Panc1 (cell line): ENCODE measurements around the gene TOX3. TPM values are rescaled to one million over a fixed set of nuclear protein-coding genes. Genes with fewer than 3 reads are reported as not detected.

Experiments
- ATAC-seq: fragments of 200-7000 bp; cut with Tn5 transposase; 2 replicates; pipeline ENCODE4 v1.9.1; 2020; ENCODE audit warnings: mild to moderate bottlenecking, moderate library complexity
- BruUV-seq: library from RNA; stranded (reverse); fragments of 400-500 nt; replicated peaks from 2 replicates; lab custom pipeline; 2021; lab: Mats Ljungman, UMichigan
- CTCF ChIA-PET: fragments of 300-600 bp; sonication (Branson Sonifier 250); formaldehyde crosslinking; loops from one replicate; lab custom pipeline; 2022; ENCODE audit warnings: antibody characterized with exemption; lab: Charles Lee
- POLR2A ChIA-PET: fragments of 300-600 bp; sonication (Branson Sonifier 250); formaldehyde crosslinking; loops from one replicate; lab custom pipeline; 2022; ENCODE audit warnings: antibody characterized with exemption; lab: Charles Lee
- DNase-seq: peaks from one replicate; pipeline ENCODE4 v3.0.0-alpha.2; 2010; ENCODE audit warnings: low read depth, low spot score
- H3K27ac ChIP-seq: 2 replicates; pipeline ENCODE4 v1.5.1; 2011; ENCODE audit warnings: mild to moderate bottlenecking, low read length, inconsistent platforms
- H3K27me3 ChIP-seq: fragments of 200-500 bp; sonication (Bioruptor generic); 2 replicates; pipeline ENCODE4 v1.6.0; 2014; ENCODE audit warnings: low read length, inconsistent platforms; ENCODE audit not compliant: control insufficient read depth, insufficient read depth
- H3K36me3 ChIP-seq: fragments of 200-500 bp; sonication (Bioruptor generic); 2 replicates; pipeline ENCODE4 v1.5.1; 2014; ENCODE audit warnings: inconsistent platforms, mild to moderate bottlenecking, low read length, moderate library complexity; ENCODE audit not compliant: control insufficient read depth, insufficient read depth
- H3K4me1 ChIP-seq: 2 replicates; pipeline ENCODE4 v1.5.1; 2011; ENCODE audit warnings: inconsistent platforms, mild to moderate bottlenecking, low read length, moderate library complexity; ENCODE audit not compliant: control insufficient read depth, insufficient read depth
- H3K4me3 ChIP-seq, 2 experiments: 2 replicates each; pipeline ENCODE4 v1.5.1; 2011 to 2012; ENCODE audit warnings: low read depth in 2 of 2, low read length in 2 of 2, mild to moderate bottlenecking in 2 of 2, inconsistent platforms in 1 of 2, moderate library complexity in 1 of 2
- H3K9me3 ChIP-seq: fragments of 200-500 bp; sonication (Bioruptor generic); 2 replicates; pipeline ENCODE4 v1.5.1; 2014; ENCODE audit warnings: low read depth, mild to moderate bottlenecking, inconsistent platforms, low read length, moderate library complexity; ENCODE audit not compliant: control insufficient read depth, insufficient read depth
- POLR2AphosphoS5 ChIP-seq: IDR thresholded peaks from 2 replicates; pipeline ENCODE4 v1.6.1; 2012; ENCODE audit warnings: mild to moderate bottlenecking, low read depth, low read length, moderate library complexity
- SIN3A ChIP-seq: IDR thresholded peaks from 2 replicates; pipeline ENCODE4 v1.6.1; 2012; ENCODE audit warnings: low read depth, mild to moderate bottlenecking, low read length, moderate library complexity, borderline replicate concordance; ENCODE audit not compliant: insufficient read depth
- TCF7L2 ChIP-seq: IDR thresholded peaks from 2 replicates; pipeline ENCODE4 v1.6.1; 2011; ENCODE audit warnings: mild to moderate bottlenecking, low read depth, low read length, inconsistent platforms
- in situ Hi-C: cut with HindIII; loops from 2 replicates; pipeline ENCODE4 v1.10.0; 2016; ENCODE audit warnings: low sequenced_read_pairs, low pct_unique_long_range_greater_than_20kb
- intact Hi-C: fragments of 100-400 bp; cut with micrococcal nuclease; formaldehyde crosslinking; loops from one replicate; pipeline ENCODE4 v1.10.0; 2022; ENCODE audit not compliant: unreplicated experiment
- total RNA-seq: library from RNA; stranded (reverse); gene quantifications from one replicate; pipeline ENCODE4 v1.2.1, GENCODE V29; 2021; ENCODE audit not compliant: unreplicated experiment
- TF ChIP-seq, protein P1 (sequence below): fragments of 450-650 bp; IDR thresholded peaks from 2 replicates; pipeline ENCODE4 v1.5.1; 2017; ENCODE audit warnings: mild to moderate bottlenecking
- TF ChIP-seq, protein P2 (sequence below), 2 experiments: IDR thresholded peaks; 2 replicates each; pipeline ENCODE4 v1.6.1; 2011 to 2012; ENCODE audit warnings: low read depth in 2 of 2, control low read depth in 1 of 2, low read length in 1 of 2, mild to moderate bottlenecking in 1 of 2, moderate library complexity in 1 of 2; ENCODE audit not compliant: insufficient read depth in 1 of 2

The TOX3 gene
- total RNA-seq, 1 experiment from 2014 or later, result 3.4 TPM

DNA sequence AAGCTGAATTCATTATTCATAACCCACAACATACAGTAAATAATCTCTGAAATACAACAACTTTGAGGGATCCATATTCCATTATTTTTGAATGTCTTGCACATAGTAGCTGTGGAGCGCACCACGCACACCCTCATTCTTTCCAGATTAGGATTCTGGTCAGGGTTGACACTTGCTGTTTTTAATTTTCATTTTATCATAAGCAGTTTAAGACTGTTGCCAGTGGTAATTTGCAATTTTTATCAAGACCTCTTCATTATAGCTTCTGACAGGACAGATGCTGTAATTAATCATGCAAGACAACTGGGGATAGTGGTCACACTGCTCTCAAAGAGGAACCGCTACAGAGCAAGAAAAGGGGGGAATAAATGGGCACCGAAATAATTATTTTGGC, 109.7 kb downstream of the TOX3 start:
- Histone ChIP-seq H3K9me3 (no peaks in the 10 kb centered on the region), H3K27me3 (no peaks in the 10 kb centered on the region), H3K4me3 (no peak overlapping the region), H3K27ac (no peak overlapping the region), H3K4me1 (no peaks in the 10 kb centered on the region), H3K36me3 (no peaks in the 10 kb centered on the region)
- no TSS peak for BruUV-seq
- TF ChIP-seq TCF7L2 (no peak), POLR2AphosphoS5 (no peak), SIN3A (no peak)
- TF ChIP-seq, protein P1, sequence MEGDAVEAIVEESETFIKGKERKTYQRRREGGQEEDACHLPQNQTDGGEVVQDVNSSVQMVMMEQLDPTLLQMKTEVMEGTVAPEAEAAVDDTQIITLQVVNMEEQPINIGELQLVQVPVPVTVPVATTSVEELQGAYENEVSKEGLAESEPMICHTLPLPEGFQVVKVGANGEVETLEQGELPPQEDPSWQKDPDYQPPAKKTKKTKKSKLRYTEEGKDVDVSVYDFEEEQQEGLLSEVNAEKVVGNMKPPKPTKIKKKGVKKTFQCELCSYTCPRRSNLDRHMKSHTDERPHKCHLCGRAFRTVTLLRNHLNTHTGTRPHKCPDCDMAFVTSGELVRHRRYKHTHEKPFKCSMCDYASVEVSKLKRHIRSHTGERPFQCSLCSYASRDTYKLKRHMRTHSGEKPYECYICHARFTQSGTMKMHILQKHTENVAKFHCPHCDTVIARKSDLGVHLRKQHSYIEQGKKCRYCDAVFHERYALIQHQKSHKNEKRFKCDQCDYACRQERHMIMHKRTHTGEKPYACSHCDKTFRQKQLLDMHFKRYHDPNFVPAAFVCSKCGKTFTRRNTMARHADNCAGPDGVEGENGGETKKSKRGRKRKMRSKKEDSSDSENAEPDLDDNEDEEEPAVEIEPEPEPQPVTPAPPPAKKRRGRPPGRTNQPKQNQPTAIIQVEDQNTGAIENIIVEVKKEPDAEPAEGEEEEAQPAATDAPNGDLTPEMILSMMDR, result no peak
- TF ChIP-seq, protein P2, sequence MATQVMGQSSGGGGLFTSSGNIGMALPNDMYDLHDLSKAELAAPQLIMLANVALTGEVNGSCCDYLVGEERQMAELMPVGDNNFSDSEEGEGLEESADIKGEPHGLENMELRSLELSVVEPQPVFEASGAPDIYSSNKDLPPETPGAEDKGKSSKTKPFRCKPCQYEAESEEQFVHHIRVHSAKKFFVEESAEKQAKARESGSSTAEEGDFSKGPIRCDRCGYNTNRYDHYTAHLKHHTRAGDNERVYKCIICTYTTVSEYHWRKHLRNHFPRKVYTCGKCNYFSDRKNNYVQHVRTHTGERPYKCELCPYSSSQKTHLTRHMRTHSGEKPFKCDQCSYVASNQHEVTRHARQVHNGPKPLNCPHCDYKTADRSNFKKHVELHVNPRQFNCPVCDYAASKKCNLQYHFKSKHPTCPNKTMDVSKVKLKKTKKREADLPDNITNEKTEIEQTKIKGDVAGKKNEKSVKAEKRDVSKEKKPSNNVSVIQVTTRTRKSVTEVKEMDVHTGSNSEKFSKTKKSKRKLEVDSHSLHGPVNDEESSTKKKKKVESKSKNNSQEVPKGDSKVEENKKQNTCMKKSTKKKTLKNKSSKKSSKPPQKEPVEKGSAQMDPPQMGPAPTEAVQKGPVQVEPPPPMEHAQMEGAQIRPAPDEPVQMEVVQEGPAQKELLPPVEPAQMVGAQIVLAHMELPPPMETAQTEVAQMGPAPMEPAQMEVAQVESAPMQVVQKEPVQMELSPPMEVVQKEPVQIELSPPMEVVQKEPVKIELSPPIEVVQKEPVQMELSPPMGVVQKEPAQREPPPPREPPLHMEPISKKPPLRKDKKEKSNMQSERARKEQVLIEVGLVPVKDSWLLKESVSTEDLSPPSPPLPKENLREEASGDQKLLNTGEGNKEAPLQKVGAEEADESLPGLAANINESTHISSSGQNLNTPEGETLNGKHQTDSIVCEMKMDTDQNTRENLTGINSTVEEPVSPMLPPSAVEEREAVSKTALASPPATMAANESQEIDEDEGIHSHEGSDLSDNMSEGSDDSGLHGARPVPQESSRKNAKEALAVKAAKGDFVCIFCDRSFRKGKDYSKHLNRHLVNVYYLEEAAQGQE (IDR thresholded peaks at IDR 0.05; ENCODE audit: insufficient read depth in 1 of 2, low read depth in 2 of 2, low read length in 1 of 2), result no peak
- intact Hi-C loops, result no loop called here
- in situ Hi-C loops, result no loop called here
- ATAC-seq (no peak), DNase-seq (no peak)
- CTCF ChIA-PET, result no interaction called here
- POLR2A ChIA-PET, result no interaction called here

DNA sequence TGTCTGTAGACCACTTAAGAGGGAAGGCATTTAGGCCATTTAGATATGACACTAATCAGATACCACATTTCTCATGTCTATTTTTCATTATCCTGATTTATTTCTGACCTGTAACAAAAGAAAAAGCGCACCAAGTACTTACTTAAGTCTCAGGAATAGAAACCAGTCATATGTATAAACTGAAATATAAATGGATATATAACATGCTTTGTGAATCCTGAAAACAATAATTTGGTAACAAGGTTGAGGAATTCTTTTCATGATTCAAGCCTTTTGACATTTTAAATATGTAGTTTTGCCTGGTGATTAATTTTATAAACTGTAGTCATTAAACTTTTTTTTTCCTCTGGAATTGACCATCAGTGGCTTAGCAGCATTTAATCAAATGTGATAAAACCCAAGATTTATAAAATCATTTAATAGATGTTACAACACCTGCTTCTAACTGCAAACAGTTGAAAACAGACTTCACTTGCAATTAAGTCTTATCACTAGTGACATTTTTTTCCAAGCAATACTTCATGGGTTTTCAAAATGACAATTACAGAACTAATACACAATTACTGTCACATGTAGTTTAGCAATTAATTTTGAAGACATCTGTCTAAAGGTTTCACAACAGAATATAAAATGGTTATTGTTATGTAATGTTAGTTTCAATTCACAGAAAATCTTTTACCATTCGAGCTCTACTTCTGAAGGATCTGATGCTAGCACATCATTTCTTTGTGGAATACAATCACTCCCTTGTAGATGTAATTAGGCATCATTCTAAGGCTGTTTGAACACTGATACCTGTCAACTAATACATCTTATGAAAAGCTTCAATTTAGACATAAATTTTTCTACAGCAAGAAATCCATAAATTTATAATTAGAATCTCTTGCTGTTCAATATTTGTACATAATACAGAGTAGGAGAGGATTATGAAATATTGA, 110.3 kb downstream of the TOX3 start:
- TF ChIP-seq, protein P1, result no peak
- TF ChIP-seq TCF7L2 (no peak), SIN3A (no peak), POLR2AphosphoS5 (no peak)
- TF ChIP-seq, protein P2 (IDR thresholded peaks at IDR 0.05; ENCODE audit: insufficient read depth in 1 of 2, low read depth in 2 of 2, low read length in 1 of 2), result no peak
- Histone ChIP-seq H3K27ac (no peak overlapping the region), H3K36me3 (no peaks in the 10 kb centered on the region), H3K9me3 (no peaks in the 10 kb centered on the region), H3K27me3 (no peaks in the 10 kb centered on the region), H3K4me1 (no peaks in the 10 kb centered on the region), H3K4me3 (no peak overlapping the region)
- DNase-seq, result no peak
- ChIA-PET CTCF (no interaction called here), POLR2A (no interaction called here)
- no peak for ATAC-seq
- intact Hi-C loops, result no loop called here
- in situ Hi-C loops, result no loop called here
- BruUV-seq, result no TSS peak
